CD4-positive, alpha-beta T cell treated with Interleukin-6 for 4 hours (primary cell): ENCODE measurements around the gene DNAH10.
A peak's percentile ranks its signal among the peaks of the same experiment; 100 is the strongest.
"Not testable (repeated sequence)": the region's sequence is repeated elsewhere in the genome, so short reads cannot be mapped to it uniquely, and the experiment has no call there.

ENCODE experiments used
- DNase-seq: peaks from one replicate; pipeline ENCODE4 v3.0.0-alpha.2; 2020; ENCODE audit warnings: mixed read lengths

The DNAH10 gene

DNA sequence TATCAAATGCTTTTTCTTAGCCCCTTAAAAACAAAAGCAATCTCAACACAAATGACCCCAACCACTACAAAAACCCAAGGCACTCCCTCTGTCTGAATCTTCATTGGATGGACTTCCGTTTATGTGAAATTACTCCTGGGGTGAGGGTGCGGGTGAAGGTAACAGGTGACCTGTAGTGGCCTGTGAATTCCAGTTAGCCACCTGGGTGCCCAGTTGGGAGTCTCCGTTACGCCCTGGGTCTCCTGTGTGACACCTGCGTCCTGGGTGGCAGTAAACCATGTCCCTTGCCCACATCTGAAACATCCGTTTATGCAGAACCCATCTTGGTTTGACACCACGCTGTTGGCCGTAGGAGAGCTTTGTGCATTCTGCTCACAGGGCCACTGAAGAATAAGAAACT is 148.0 kb downstream of the DNAH10 start:
- DNase-seq = no peak

DNA sequence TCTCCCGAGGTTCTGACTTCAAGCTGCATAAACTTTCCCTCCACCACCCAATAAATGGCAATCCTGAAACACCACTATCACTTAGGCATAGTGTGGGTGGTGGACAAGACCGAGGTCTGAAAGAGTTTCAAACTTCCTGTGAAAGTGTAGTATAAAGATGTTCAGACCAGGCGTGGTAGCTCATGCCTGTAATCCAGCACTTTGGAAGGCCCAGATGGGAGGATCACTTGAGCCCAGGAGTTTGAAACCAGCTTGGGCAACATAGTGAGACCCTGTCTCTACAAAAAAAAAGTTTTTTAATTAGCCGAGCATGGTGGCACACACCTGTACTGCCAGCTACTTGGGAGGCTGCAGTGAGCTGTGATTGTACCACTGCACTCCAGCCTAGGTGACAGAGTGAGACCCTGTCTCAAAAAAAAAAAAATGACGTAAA is 148.7 kb downstream of the DNAH10 start:
- DNase-seq = no peak

DNA sequence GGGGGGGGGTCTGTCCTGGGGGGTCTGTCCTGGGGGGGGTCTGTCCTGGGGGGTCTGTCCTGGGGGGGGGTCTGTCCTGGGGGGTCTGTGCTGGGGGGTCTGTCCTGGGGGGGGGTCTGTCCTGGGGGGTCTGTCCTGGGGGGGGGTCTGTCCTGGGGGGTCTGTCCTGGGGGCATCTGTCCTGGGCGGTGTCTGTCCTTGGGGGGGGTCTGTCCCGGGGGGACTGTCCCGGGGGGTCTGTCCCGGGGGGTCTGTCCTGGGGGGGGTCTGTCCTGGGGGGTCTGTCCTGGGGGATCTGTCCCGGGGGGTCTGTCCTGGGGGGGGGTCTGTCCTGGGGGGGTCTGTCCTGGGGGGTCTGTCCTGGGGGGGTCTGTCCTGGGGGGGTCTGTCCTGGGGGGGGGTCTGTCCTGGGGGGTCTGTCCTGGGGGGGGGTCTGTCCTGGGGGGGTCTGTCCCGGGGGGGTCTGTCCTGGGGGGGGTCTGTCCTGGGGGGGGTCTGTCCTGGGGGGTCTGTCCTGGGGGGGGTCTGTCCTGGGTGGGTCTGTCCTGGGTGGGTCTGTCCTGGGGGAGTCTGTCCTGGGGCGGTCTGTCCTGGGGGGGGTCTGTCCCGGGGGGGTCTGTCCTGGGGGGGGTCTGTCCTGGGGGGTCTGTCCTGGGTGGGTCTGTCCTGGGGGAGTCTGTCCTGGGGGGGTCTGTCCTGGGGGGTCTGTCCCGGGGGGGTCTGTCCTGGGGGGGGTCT is 149.7 kb downstream of the DNAH10 start:
- not testable (repeated sequence) for DNase-seq

GRCh38 chr12:123912415-123913380 is 150.6 kb downstream of the DNAH10 start:
- DNase-seq = no peak

GRCh38 chr12:123914726-123915333 is 152.7 kb downstream of the DNAH10 start:
- DNase-seq = no peak

GRCh38 chr12:123916729-123917128 is 154.6 kb downstream of the DNAH10 start:
- peak; percentile 64 for DNase-seq

DNA sequence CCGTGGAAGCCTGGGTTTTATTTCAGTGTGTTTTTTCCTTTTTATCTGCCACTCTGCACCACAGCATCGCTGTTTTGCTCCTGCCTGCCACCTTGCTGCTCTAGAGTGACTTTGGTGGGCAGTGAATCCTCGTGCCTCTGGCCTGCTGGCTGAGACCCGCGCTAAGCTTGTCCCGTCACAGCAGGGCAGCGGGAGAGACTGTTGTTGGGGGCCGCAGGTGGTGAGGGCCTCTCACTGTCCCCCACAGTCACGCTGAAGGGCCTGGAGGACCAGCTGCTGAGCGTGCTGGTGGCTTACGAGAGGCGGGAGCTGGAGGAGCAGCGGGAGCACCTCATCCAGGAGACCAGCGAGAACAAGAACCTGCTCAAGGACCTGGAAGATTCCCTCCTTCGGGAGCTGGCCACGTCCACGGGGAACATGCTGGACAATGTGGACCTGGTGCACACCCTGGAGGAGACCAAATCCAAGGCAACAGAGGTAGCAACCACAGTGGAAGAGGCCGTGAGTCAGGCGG is 155.3 kb downstream of the DNAH10 start:
- no peak for DNase-seq

GRCh38 chr12:123919980-123920360 is 157.9 kb downstream of the DNAH10 start:
- DNase-seq = no peak

DNA sequence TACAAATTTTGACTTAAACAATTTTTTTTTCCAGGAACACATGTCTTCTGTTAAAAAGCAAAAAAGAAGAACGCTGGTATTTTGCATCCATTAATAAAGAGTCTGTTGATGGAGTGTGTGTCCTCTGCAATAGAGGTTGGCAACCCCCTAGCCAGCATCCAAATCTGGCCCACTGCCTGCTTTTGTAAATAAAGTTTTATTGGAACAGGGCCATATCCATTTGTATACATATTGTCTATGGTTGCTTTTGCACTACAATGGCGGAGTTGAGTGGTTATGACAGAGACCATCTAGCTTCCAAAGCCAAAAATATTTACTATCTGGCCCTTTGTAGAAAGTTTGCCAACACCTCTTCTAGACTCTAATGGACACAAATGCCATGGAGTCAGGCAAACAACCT is 160.9 kb downstream of the DNAH10 start:
- DNase-seq = no peak

DNA sequence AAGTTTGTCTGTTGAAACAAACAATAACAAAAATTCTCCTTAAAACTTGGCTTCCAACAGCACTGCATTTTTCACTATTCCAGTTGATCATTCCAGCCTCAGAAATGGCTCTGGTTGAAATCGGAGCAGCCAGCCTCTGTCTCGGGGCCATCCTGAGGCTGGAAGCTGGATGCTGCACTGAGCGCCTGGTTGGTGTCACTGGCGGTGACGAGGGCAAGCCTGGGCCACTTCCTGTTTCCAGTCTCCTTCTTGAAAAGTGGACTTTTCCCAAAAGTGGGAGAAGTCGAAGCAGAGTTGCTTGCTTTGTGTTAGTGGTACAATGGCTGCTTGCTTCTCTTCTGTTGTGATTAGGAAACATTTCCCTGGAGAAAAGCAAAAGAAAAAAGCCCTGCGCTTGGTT is 161.8 kb downstream of the DNAH10 start:
- DNase-seq = no peak

- DNase-seq = no peak
Measured at GRCh38 chr12:123924539-123924938, 162.4 kb downstream of the DNAH10 start.

- DNase-seq = no peak
Measured at GRCh38 chr12:123928274-123928865, 166.3 kb downstream of the DNAH10 start.

DNA sequence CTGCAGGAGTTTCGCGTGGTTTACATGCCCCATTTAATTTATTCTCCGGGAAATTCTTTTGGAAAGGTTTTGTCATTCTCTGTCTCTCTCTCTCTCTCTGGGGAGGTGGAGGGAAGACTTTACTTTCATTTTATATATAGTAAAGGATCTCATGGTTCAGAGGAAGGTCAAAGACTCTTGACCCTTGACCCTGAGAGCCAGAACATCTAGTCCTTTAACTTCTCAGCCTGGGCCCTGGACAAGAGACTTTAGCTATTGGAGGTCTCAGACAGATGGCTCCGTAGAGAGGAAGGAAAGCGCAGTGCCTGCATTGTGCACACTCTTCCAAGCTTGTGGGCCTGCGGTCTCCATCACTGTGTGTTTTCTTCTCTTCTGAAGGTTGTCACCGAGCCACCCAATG is 166.8 kb downstream of the DNAH10 start:
- no peak for DNase-seq

GRCh38 chr12:123929946-123930583 is 168.0 kb downstream of the DNAH10 start:
- DNase-seq = no peak

- DNase-seq = peak; percentile 70
Measured at GRCh38 chr12:123931686-123932321, 169.7 kb downstream of the DNAH10 start.

DNA sequence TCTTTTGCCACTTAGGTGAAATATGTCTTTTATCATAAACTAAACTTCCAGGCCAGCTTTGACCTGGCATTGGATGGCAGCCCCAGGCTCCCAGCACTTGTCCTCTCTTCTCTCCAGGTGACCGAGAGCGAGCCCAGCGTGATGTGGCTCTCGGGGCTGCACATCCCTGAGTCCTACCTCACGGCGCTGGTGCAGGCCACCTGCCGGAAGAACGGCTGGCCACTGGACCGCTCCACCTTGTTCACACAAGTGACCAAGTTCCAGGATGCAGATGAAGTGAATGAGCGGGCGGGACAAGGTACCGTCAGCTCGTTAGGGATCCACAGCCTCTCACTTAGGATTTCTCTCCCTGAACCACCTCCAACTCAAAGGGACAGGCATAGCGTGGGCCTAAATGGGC is 171.1 kb downstream of the DNAH10 start:
- no peak for DNase-seq

DNA sequence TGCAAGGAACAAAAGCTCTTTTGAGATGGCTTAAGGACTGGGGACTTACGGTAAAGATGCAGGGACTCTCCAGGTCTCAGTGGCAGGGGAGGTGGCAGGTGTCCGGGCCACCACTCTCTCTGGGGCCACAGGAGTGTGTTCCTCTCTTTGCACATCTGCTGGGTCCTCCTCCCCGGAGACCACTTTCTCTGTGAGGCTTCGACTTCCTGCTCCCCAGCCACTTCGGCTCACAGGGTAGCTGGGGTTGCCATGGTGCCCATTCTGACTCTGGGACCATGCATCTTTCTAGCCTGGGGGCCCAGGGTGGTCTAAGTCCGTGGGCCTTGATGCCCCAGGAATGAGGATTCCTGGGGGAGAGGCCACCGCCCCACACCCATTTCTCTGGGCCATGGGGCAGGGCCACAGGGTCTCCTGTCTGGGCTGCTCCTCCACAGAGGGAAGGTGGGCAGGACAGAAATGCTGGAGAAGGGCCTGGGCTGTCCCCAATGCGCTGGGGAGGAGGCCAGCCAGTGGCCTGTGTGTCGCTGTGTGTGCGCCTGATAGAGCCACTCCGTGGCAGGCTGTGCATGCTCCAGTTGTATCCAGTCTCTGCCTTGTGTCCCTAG is 172.0 kb downstream of the DNAH10 start:
- no peak for DNase-seq

- no peak for DNase-seq
Measured at GRCh38 chr12:123934829-123935228, 172.7 kb downstream of the DNAH10 start.

- DNase-seq = no peak
Measured at GRCh38 chr12:123935956-123936355, 173.9 kb downstream of the DNAH10 start.

DNA sequence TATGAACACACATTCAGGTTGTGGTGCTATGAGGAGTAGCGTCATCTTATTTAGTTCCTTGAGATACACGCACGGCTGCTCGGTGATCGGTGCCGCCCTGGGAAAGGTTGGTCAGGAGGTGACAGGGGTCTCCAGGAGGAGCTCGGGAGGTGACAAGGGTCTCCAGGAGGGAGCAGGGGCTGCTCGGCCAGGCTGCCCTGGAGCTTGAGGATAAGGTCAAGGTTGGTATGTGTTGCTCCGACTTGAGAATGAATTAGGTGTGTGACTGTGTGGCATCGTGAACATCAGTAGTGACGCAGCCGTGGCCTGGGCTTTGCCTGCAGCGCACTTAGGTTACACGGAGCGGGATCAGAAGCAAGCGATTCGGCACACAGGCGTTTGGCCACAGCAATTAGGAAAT is 174.4 kb downstream of the DNAH10 start:
- no peak for DNase-seq

GRCh38 chr12:123936956-123937706 is 175.0 kb downstream of the DNAH10 start:
- no peak for DNase-seq
